ENCODE data around the gene ASB2. TPM values are rescaled to one million over a fixed set of nuclear protein-coding genes. Genes with fewer than 3 reads are reported as not detected.
A peak's percentile ranks its signal among the peaks of the same experiment; 100 is the strongest.

Gene ASB2
- total and polyA plus RNA-seq, 4 donors: 0.50 to 4.0 (median 1.8) TPM

DNA sequence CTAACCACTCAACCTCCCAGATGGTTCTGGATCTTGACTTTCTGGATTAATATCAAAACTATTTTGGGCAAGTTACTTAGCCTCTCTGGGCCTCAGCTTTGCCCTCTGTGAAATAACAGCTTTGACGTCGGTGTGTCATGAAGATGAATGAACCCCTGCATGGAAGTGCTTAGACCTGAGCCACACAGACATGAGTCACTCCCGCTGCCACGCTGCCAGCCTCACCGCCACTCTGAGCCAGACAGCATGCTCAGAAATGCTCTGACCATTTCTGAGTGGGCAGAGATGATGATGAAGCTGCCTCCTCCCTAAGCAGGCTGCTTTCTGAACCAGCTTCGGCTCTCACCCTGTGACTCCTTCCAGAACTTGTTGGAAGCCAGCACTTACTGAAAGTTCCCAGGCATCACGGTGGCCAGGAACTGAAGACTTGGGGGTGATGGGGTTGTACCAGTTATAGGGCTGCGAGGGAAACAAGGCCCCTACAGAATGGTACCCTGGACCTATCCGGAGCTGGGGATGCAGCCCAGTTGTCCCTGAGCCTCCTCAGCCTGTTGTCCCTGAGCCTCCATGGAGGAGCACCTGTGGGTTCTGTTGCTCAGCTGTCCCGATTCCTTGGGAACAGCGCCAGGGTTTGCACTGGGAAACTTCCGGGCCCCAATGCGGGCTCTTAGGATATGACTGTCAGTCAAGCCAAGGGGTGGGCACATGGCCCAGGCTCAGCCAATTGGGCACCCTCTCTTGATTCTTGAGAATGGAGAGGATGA is 18.7 kb upstream of the ASB2 start:
- no peaks in the 10 kb centered on the region for H3K9me3 ChIP-seq (ENCODE audit: control insufficient read depth, insufficient read depth, low read length)
- H3K36me3 ChIP-seq (ENCODE audit: control insufficient read depth, insufficient read depth, low read length): peaks cover 3% of the 10 kb centered on the region
- H3K4me1 ChIP-seq (ENCODE audit: control insufficient read depth, insufficient read depth, low read length): peaks cover 5% of the 10 kb centered on the region
- 50% methylated on average over 13 of the region's 13 CpGs for WGBS (ENCODE audit: insufficient coverage)
- peak in 1 of 6 donors; percentile 36 for DNase-seq (ENCODE audit: low read depth in 4 of 6, low spot score in 6 of 6)
- no peaks in the 10 kb centered on the region for H3K27me3 ChIP-seq (ENCODE audit: control insufficient read depth, insufficient read depth, low read length)
- H3K4me3 ChIP-seq (ENCODE audit: low read depth, low read length): no peak overlapping the region
- H3K27ac ChIP-seq (ENCODE audit: low read depth, low read length): no peak overlapping the region

DNA sequence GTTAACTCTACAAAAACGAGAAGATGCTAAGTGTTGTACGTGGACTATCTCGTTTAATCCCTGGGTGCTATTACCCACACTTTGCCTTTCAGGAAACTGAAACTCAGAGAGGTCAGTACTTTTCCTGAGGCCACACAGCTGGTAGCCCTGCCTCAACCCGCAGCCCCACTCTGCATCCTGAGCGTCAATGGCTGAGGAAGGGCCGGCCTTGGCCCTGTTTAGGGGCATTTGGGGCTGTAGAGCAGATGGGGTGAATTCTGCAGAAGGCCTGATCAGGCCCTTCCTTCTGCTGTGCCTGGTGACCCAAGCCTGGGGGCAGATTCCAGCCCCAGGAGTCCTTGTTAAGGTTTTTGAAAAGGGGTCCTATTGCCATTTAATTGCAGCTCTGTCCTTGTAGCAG is 17.0 kb upstream of the ASB2 start:
- 85% methylated on average over 5 of the region's 6 CpGs for WGBS (ENCODE audit: insufficient coverage)

DNA sequence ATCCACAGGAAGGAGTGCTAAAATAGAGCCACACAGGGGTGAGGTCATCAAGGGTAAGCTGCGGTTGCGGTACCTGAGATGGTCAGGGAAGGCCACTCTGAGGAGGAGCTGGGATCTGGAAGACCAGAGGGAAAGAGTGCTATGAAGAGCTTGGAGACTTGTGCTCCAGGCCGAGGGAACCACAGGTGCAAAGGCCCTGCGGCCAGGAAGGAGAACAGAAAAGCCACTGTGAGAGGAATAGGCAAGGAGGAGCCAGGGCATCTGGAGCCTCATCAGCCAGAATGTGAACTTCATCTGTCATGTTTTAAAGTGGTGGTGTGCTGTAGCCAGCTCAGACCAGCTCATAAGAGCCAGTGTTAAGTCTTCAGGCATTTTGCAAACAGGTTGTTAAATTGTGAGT is 15.3 kb upstream of the ASB2 start:
- no peaks in the 10 kb centered on the region for H3K9me3 ChIP-seq (ENCODE audit: control insufficient read depth, insufficient read depth, low read length)
- WGBS (ENCODE audit: insufficient coverage): 100% methylated on average over 3 of the region's 4 CpGs
- H3K4me3 ChIP-seq (ENCODE audit: low read depth, low read length): no peak overlapping the region
- no peaks in the 10 kb centered on the region for H3K27me3 ChIP-seq (ENCODE audit: control insufficient read depth, insufficient read depth, low read length)
- peaks cover 5% of the 10 kb centered on the region for H3K4me1 ChIP-seq (ENCODE audit: control insufficient read depth, insufficient read depth, low read length)
- DNase-seq (ENCODE audit: low read depth in 4 of 6, low spot score in 6 of 6): no peak
- no peak overlapping the region for H3K27ac ChIP-seq (ENCODE audit: low read depth, low read length)
- no peaks in the 10 kb centered on the region for H3K36me3 ChIP-seq (ENCODE audit: control insufficient read depth, insufficient read depth, low read length)

More for the DNA sequence above, 17.0 kb upstream of the ASB2 start:
- no peak overlapping the region for H3K4me3 ChIP-seq (ENCODE audit: low read depth, low read length)
- H3K36me3 ChIP-seq (ENCODE audit: control insufficient read depth, insufficient read depth, low read length): no peaks in the 10 kb centered on the region
- H3K4me1 ChIP-seq (ENCODE audit: control insufficient read depth, insufficient read depth, low read length): peaks cover 5% of the 10 kb centered on the region
- H3K27ac ChIP-seq (ENCODE audit: low read depth, low read length): no peak overlapping the region
- no peaks in the 10 kb centered on the region for H3K27me3 ChIP-seq (ENCODE audit: control insufficient read depth, insufficient read depth, low read length)
- H3K9me3 ChIP-seq (ENCODE audit: control insufficient read depth, insufficient read depth, low read length): no peaks in the 10 kb centered on the region
- DNase-seq (ENCODE audit: low read depth in 4 of 6, low spot score in 6 of 6): no peak

DNA sequence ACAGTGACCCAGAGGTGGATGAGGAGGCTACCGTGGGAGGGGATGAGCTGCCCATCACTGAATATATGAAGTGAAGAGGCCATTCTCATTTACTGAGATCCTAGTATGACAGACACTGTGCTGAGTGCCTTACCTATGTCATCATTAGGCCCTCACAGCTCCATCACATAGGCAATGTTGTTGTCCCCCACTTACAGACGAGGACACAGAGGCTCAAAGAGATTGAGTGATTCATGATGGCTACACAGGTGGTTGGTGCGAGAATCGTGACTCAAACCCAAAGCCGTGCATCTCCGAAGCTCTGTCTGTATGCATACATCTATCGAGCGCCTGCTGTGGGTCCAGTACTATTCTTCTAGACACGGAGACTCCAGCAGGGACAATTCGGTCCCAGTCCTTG is 14.8 kb upstream of the ASB2 start:
- H3K27me3 ChIP-seq (ENCODE audit: control insufficient read depth, insufficient read depth, low read length): no peaks in the 10 kb centered on the region
- WGBS (ENCODE audit: insufficient coverage): 90% methylated on average over 8 of the region's 10 CpGs

DNA sequence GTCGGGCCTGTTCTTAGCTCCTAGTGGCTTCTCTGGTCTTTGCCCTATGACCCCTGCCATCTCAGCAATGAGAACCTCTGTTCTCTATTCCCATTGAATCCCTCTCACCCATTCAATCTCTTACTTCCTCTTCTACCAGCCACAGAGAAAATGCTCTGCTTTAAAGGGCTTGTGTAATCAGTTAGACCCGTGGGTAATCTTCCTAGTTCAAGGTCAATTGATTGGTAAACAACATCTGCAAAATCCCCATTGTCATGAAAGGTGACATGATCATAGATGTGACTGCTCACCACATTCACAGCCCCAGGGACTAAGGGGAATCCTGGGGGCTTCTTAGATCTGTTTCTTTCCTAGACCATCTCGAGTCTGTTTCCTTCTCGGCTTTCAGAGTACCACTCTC is 13.6 kb upstream of the ASB2 start:
- 69% methylated on average over 1 of the region's 4 CpGs for WGBS (ENCODE audit: insufficient coverage)

More for the DNA sequence above, 14.8 kb upstream of the ASB2 start:
- Histone ChIP-seq H3K27ac (ENCODE audit: low read depth, low read length) (no peak overlapping the region), H3K4me3 (ENCODE audit: low read depth, low read length) (no peak overlapping the region), H3K4me1 (ENCODE audit: control insufficient read depth, insufficient read depth, low read length) (peaks cover 5% of the 10 kb centered on the region), H3K9me3 (ENCODE audit: control insufficient read depth, insufficient read depth, low read length) (no peaks in the 10 kb centered on the region), H3K36me3 (ENCODE audit: control insufficient read depth, insufficient read depth, low read length) (no peaks in the 10 kb centered on the region)
- DNase-seq (ENCODE audit: low read depth in 4 of 6, low spot score in 6 of 6): no peak

DNA sequence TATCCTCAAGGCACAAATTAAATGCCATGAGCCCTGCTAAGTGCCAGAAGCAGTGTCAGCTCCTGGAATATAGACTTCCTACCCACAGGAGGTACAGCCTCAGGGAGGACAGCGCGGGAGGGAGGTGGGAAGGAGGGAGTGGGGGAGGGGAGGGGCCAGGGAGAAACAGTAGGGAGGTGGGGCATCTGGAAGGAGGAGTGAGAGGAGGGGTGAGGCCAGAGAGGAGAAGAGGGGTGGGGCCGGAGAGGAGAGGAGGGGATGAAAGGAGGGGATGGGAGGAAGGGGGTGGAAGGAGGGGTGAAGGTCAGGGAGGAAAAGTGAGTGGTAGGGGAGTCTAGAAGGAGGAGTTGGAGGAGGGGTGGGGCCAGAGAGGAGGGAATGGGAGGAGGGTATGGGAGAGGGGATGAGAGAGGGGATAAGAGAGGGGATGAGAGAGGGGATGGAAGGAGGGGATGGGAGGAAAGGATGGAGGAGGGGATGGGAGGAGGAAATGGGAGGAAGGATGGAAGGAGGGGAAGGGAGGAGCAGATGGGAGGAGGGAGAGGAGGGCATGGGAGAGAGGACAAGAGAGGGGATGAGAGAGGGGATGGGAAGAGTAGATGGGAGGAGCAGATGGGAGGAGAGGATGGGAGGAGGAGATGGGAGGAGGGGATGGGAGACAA is 11.6 kb upstream of the ASB2 start:
- no peaks in the 10 kb centered on the region for H3K9me3 ChIP-seq (ENCODE audit: control insufficient read depth, insufficient read depth, low read length)
- H3K4me3 ChIP-seq (ENCODE audit: low read depth, low read length): no peak overlapping the region
- H3K27me3 ChIP-seq (ENCODE audit: control insufficient read depth, insufficient read depth, low read length): no peaks in the 10 kb centered on the region
- H3K4me1 ChIP-seq (ENCODE audit: control insufficient read depth, insufficient read depth, low read length): no peaks in the 10 kb centered on the region
- no peak overlapping the region for H3K27ac ChIP-seq (ENCODE audit: low read depth, low read length)
- 72% methylated on average over 3 of the region's 3 CpGs for WGBS (ENCODE audit: insufficient coverage)
- no peak for DNase-seq (ENCODE audit: low read depth in 4 of 6, low spot score in 6 of 6)
- H3K36me3 ChIP-seq (ENCODE audit: control insufficient read depth, insufficient read depth, low read length): no peaks in the 10 kb centered on the region

More for the DNA sequence above, 13.6 kb upstream of the ASB2 start:
- H3K9me3 ChIP-seq (ENCODE audit: control insufficient read depth, insufficient read depth, low read length): no peaks in the 10 kb centered on the region
- no peaks in the 10 kb centered on the region for H3K4me1 ChIP-seq (ENCODE audit: control insufficient read depth, insufficient read depth, low read length)
- H3K27me3 ChIP-seq (ENCODE audit: control insufficient read depth, insufficient read depth, low read length): no peaks in the 10 kb centered on the region
- H3K27ac ChIP-seq (ENCODE audit: low read depth, low read length): no peak overlapping the region
- no peak overlapping the region for H3K4me3 ChIP-seq (ENCODE audit: low read depth, low read length)
- no peaks in the 10 kb centered on the region for H3K36me3 ChIP-seq (ENCODE audit: control insufficient read depth, insufficient read depth, low read length)
- no peak for DNase-seq (ENCODE audit: low read depth in 4 of 6, low spot score in 6 of 6)

DNA sequence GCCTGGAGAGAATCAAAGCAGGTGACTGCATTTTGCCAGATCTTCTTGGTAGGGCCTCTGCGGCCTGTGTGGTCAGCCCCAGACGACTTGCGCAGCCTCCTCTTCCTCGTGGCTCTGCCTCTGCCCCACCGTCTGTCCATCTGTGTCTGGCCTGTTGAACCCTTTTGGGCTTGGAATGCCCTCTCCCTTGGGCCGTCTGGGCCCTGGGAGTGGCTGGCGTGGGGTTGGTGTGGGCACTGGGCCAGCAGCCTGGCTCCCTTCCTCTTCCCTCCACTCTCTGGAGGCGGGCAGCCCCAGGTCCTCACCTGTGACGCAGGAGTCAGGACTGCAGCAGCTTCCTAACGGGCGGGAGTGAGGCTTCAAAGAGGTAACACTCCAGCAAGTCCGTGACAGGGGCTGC is 11.0 kb upstream of the ASB2 start:
- Histone ChIP-seq H3K4me3 (ENCODE audit: low read depth, low read length) (no peak overlapping the region), H3K9me3 (ENCODE audit: control insufficient read depth, insufficient read depth, low read length) (no peaks in the 10 kb centered on the region), H3K4me1 (ENCODE audit: control insufficient read depth, insufficient read depth, low read length) (no peaks in the 10 kb centered on the region), H3K36me3 (ENCODE audit: control insufficient read depth, insufficient read depth, low read length) (no peaks in the 10 kb centered on the region), H3K27me3 (ENCODE audit: control insufficient read depth, insufficient read depth, low read length) (no peaks in the 10 kb centered on the region), H3K27ac (ENCODE audit: low read depth, low read length) (no peak overlapping the region)
- no peak for DNase-seq (ENCODE audit: low read depth in 4 of 6, low spot score in 6 of 6)
- WGBS (ENCODE audit: insufficient coverage): 86% methylated on average over 10 of the region's 12 CpGs

DNA sequence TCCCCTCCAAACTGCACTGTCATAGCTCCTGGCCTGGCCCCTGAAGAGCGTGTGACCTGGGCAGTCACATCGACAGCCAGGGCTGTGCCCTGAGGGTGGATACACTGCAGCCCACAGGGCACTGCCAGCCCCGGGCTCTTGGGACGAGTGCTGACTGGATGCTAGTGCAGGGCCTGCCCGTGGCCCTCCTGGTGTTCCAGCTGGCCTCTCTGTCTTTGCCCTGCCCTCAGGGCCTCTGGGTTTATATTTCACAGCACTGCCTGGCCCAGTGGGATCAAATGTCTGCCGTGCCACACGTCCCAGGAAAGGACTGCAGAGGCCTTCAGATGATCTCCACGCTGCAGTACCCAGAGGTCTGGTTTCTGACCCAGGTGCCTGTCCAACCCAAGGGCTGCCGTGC is 10.6 kb upstream of the ASB2 start:
- 76% methylated on average over 9 of the region's 9 CpGs for WGBS (ENCODE audit: insufficient coverage)
- H3K27ac ChIP-seq (ENCODE audit: low read depth, low read length): no peak overlapping the region
- DNase-seq (ENCODE audit: low read depth in 4 of 6, low spot score in 6 of 6): no peak
- H3K4me3 ChIP-seq (ENCODE audit: low read depth, low read length): no peak overlapping the region
- H3K27me3 ChIP-seq (ENCODE audit: control insufficient read depth, insufficient read depth, low read length): no peaks in the 10 kb centered on the region
- H3K4me1 ChIP-seq (ENCODE audit: control insufficient read depth, insufficient read depth, low read length): no peaks in the 10 kb centered on the region
- no peaks in the 10 kb centered on the region for H3K9me3 ChIP-seq (ENCODE audit: control insufficient read depth, insufficient read depth, low read length)
- H3K36me3 ChIP-seq (ENCODE audit: control insufficient read depth, insufficient read depth, low read length): no peaks in the 10 kb centered on the region

DNA sequence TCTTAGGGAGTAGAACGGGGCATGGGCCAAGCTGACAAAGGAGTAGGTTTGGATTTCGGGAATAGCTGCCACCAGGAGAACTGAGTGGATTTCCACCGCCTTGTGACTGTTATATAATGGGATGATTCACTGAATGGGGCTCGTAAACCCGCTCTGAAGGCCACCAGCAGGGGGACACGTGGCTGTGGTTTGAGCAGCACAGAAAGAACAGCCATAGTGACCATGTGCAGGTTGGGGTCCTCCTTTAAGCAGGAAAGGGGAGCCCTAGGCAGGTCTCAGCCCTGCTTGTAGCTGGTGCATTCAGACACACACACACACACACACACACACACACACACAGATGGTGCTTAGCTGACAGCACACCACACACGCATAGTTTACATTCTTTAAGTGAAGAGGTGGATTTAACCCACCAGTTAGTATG is 8.6 kb upstream of the ASB2 start:
- WGBS (ENCODE audit: insufficient coverage): 15% methylated on average over 6 of the region's 7 CpGs
- Histone ChIP-seq H3K9me3 (ENCODE audit: control insufficient read depth, insufficient read depth, low read length) (no peaks in the 10 kb centered on the region), H3K27ac (ENCODE audit: low read depth, low read length) (no peak overlapping the region), H3K27me3 (ENCODE audit: control insufficient read depth, insufficient read depth, low read length) (no peaks in the 10 kb centered on the region), H3K4me1 (ENCODE audit: control insufficient read depth, insufficient read depth, low read length) (peaks cover 12% of the 10 kb centered on the region), H3K4me3 (ENCODE audit: low read depth, low read length) (no peak overlapping the region), H3K36me3 (ENCODE audit: control insufficient read depth, insufficient read depth, low read length) (no peaks in the 10 kb centered on the region)
- peak in 2 of 6 donors; percentile 22 to 30 for DNase-seq (ENCODE audit: low read depth in 4 of 6, low spot score in 6 of 6)

DNA sequence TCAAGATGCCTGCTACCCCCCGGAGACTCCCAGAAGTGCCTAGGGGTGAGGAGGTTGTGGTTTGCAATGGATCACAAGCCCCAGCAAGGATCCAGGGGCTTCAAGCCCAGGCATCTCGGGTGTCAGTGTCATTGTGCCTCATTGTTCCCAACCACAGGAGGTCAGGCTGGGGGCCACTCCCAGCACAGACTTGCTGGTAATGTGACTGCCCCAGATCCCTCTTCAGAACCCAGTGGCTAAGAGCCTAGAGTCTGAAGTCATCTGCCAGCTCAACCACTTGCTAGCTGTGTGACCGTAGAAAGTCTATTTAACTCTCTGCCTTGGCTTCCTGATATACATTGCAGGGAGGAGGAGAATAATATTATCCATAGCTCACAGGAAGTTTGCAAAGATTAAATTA is 7.7 kb upstream of the ASB2 start:
- Histone ChIP-seq H3K36me3 (ENCODE audit: control insufficient read depth, insufficient read depth, low read length) (no peaks in the 10 kb centered on the region), H3K27me3 (ENCODE audit: control insufficient read depth, insufficient read depth, low read length) (no peaks in the 10 kb centered on the region), H3K4me1 (ENCODE audit: control insufficient read depth, insufficient read depth, low read length) (peaks cover 12% of the 10 kb centered on the region), H3K27ac (ENCODE audit: low read depth, low read length) (no peak overlapping the region), H3K4me3 (ENCODE audit: low read depth, low read length) (no peak overlapping the region), H3K9me3 (ENCODE audit: control insufficient read depth, insufficient read depth, low read length) (no peaks in the 10 kb centered on the region)
- 52% methylated on average over 2 of the region's 3 CpGs for WGBS (ENCODE audit: insufficient coverage)
- DNase-seq (ENCODE audit: low read depth in 4 of 6, low spot score in 6 of 6): no peak

Measured in spinal cord (tissue), 10 donors.